Activated T-helper 9 cell treated with anti-CD3 and anti-CD28 coated beads, Interleukin-2, amount 50 U/mL, for 16 hours (primary cell): ENCODE measurements around the gene S100A7A.
"Not testable (repeated sequence)": the region's sequence is repeated elsewhere in the genome, so short reads cannot be mapped to it uniquely, and the experiment has no call there.

Source experiments
- DNase-seq: peaks from one replicate; pipeline ENCODE4 v3.0.0-alpha.2; 2020; ENCODE audit warnings: low read depth

S100A7A gene

GRCh38 chr1:153422450-153423068 lies 6.2 kb downstream of the S100A7A start:
- peak; percentile 45 for DNase-seq

GRCh38 chr1:153426809-153427208 lies 10.5 kb downstream of the S100A7A start:
- no peak for DNase-seq

GRCh38 chr1:153428073-153428638 lies 11.8 kb downstream of the S100A7A start:
- no peak for DNase-seq

GRCh38 chr1:153428791-153429190 lies 12.5 kb downstream of the S100A7A start:
- no peak for DNase-seq

GRCh38 chr1:153429266-153430165 lies 13.2 kb downstream of the S100A7A start:
- DNase-seq = no peak

- no peak for DNase-seq
Measured at GRCh38 chr1:153430166-153430553, 13.8 kb downstream of the S100A7A start.

- no peak for DNase-seq
Measured at GRCh38 chr1:153430561-153430960, 14.2 kb downstream of the S100A7A start.

- no peak for DNase-seq
Measured at GRCh38 chr1:153431002-153431401, 14.7 kb downstream of the S100A7A start.

- no peak for DNase-seq
Measured at GRCh38 chr1:153431427-153431826, 15.1 kb downstream of the S100A7A start.

- DNase-seq = no peak
Measured at GRCh38 chr1:153431928-153432327, 15.6 kb downstream of the S100A7A start.

- no peak for DNase-seq
Measured at GRCh38 chr1:153432874-153433681, 16.8 kb downstream of the S100A7A start.

GRCh38 chr1:153434746-153435455 lies 18.6 kb downstream of the S100A7A start:
- no peak for DNase-seq

GRCh38 chr1:153437236-153437635 lies 20.9 kb downstream of the S100A7A start:
- no peak for DNase-seq

GRCh38 chr1:153438599-153438998 lies 22.3 kb downstream of the S100A7A start:
- DNase-seq = no peak

GRCh38 chr1:153439273-153439672 lies 23.0 kb downstream of the S100A7A start:
- DNase-seq = no peak

- no peak for DNase-seq
Measured at GRCh38 chr1:153441238-153441755, 25.0 kb downstream of the S100A7A start.

GRCh38 chr1:153443486-153443885 lies 27.2 kb downstream of the S100A7A start:
- no peak for DNase-seq

- DNase-seq = no peak
Measured at GRCh38 chr1:153444078-153444477, 27.8 kb downstream of the S100A7A start.

- no peak for DNase-seq
Measured at GRCh38 chr1:153447498-153448170, 31.3 kb downstream of the S100A7A start.

GRCh38 chr1:153448851-153449250 lies 32.5 kb downstream of the S100A7A start:
- DNase-seq = not testable (repeated sequence)

GRCh38 chr1:153456396-153456795 lies 40.1 kb downstream of the S100A7A start:
- no peak for DNase-seq
